Measurements from ENCODE around the gene RAD18.

DNA sequence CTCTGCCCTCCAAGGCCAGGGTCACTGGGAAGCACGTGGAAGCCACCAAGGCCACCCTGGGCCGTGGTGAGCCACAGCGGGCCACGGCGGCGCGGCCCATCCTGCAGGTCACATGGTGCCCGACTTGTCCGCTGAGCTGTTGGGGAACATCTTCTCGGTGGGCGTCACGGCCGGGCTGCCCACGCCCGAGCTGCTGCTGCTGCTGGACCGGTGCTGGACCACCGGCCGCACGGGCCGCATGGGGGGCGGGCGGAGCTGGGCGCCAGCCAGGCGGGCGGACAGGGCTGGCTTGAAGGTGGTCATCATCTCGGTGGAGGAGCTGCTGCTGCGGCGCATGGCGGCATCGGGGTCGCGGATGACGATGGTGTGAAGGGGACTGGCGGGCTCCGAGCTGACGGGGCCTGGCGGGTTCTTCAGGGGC is 22.1 kb upstream of the RAD18 start:
- TF ChIP-seq, protein P1, sequence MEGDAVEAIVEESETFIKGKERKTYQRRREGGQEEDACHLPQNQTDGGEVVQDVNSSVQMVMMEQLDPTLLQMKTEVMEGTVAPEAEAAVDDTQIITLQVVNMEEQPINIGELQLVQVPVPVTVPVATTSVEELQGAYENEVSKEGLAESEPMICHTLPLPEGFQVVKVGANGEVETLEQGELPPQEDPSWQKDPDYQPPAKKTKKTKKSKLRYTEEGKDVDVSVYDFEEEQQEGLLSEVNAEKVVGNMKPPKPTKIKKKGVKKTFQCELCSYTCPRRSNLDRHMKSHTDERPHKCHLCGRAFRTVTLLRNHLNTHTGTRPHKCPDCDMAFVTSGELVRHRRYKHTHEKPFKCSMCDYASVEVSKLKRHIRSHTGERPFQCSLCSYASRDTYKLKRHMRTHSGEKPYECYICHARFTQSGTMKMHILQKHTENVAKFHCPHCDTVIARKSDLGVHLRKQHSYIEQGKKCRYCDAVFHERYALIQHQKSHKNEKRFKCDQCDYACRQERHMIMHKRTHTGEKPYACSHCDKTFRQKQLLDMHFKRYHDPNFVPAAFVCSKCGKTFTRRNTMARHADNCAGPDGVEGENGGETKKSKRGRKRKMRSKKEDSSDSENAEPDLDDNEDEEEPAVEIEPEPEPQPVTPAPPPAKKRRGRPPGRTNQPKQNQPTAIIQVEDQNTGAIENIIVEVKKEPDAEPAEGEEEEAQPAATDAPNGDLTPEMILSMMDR (IDR thresholded peaks at IDR 0.05; ENCODE audit: low read depth, low read length, missing input control), result no peak
- TF ChIP-seq, protein P2, sequence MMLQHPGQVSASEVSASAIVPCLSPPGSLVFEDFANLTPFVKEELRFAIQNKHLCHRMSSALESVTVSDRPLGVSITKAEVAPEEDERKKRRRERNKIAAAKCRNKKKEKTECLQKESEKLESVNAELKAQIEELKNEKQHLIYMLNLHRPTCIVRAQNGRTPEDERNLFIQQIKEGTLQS (IDR thresholded peaks at IDR 0.05), result no peak

All from liver (tissue), 3 donors.